NCI-H510A treated with DMSO at 0.1 percent for 48 hours (cell line): ENCODE results near the gene POU3F1.

Source experiments
- DNase-seq: peaks from one replicate; lab custom pipeline; 2025; lab: John Stamatoyannopoulos, UW

Gene POU3F1

DNA sequence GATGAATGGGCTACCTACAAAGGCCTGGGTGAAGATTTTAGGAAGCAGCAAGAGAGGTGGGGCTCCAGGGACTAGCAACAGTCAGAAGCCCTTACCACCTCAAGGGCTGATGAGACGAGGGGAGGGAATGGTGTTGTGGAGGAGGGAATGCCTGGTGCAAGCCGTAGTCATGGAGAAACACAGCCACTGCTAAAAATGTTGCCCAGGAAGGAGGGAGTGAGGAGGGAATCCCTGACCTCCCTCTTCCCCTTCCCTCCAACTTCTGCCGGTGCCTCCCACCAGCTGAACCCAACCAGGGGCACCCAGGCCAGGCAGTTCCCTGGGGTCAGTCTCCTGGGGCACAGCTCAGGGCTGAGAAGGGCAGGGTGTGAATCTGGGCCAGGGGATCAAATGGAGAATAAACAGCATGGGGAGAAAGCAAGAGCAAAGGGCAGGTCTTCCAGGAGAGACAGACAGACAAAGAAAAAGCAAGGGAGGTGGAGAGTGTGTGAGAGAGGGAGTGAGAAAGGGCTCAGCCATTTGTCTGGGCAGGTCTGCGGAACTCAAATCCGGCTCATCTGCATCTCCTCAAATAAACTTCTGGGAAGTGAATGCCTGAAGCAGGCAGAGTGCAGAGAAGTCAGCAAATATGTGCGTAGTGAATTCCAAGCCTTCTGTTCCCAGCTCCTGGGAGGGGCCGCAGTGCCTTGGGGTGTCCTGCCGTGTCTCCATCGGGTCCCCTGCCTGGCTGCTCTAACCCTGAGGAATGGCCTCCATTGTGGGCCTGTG is 27.1 kb upstream of the POU3F1 start:
- peak; percentile 71 for DNase-seq

GRCh38 chr1:38072858-38073257 is 26.3 kb upstream of the POU3F1 start:
- DNase-seq: no peak

GRCh38 chr1:38071312-38072256 is 25.0 kb upstream of the POU3F1 start:
- no peak for DNase-seq

- no peak for DNase-seq
Observed at GRCh38 chr1:38068980-38069340, 22.4 kb upstream of the POU3F1 start.

DNA sequence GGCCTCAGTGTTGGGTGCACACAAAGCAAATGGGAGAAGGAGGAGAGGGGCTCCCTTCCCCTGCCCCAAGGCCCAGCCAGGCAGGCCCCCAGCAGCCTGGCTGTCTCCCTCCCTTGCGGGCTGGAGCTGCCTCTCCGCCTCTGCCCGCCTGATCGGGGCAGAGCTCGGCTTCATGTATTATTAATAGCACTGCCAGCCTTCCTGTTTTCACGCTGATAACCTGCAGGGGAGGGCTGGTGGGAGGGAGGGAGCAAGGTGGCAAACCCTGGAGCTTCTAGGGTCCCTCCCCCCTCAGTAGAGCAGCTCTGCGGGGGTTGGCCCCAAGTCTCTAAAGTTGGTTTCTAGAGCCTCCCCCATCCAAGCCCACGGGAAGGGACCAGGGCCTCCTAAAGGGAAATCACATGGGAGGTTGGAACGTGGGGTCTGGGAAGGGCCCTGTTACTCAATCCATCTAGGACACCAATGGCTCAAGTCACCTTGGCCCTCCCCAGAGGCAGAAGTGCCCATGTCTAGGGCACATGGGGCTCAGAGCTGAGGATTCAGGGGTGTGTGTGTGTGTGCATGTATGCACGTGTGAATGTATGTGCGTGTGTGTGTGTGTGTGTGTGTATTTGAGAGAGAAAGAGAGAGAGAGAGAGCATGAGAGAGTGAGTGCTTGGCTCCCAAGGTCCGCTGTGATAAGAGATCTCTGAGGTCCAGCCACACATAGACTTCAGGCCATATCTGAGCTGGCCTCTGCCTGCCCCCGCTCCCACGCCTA is 21.8 kb upstream of the POU3F1 start:
- DNase-seq: no peak

DNA sequence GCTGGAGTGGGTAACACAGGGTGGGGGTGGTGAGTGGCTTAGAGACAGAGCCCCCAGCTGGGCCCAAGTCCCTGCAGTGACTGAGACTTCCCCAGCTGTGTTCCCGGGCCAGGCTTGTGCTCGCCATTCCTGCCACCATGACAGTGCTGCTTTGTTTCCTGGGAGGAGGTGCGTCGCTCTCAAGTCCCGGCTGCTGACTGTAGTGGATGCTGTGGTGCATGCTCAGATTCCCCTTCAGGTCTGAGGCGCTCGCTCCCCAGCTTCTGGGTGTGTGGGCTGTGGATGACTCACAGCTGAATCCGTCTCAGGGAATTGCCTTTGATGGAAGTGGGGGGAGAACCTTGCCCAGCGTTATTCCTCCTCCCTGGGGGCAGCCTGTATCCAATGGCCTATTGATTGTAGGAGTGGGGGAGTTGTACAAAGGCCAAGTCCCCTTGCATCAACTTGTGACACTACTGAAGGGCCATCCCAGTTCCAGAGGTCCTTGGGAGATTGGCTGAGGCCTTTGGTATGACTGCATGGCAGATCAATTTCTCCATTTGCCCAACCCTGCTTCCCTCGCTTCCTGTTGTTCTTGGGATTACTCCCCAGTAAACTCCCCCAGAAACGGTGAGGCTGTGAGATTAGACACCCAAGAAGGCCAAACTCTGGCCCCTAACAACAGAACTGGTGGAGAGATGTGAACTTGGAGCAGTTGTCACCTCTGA is 17.8 kb upstream of the POU3F1 start:
- no peak for DNase-seq

DNA sequence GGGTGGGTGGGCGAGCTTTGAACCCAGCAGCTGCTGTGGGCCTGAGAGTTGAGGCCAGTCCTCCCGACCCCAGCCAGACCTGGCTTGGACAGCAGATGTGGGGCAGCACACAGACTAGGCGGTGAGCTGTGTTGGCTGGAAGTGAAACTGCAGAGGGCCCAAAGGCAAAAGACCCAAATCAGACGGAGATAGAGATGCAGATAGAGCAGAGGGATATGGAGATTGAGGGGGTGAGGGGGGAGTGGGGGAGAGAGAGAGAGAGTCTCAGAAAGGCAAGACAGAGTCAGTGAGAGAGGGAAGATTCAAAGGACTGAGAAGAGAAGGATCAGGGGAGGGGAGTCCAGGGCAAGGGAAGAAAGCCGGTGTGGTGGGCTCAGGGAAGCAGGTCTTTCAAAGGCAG is 17.0 kb upstream of the POU3F1 start:
- no peak for DNase-seq

DNA sequence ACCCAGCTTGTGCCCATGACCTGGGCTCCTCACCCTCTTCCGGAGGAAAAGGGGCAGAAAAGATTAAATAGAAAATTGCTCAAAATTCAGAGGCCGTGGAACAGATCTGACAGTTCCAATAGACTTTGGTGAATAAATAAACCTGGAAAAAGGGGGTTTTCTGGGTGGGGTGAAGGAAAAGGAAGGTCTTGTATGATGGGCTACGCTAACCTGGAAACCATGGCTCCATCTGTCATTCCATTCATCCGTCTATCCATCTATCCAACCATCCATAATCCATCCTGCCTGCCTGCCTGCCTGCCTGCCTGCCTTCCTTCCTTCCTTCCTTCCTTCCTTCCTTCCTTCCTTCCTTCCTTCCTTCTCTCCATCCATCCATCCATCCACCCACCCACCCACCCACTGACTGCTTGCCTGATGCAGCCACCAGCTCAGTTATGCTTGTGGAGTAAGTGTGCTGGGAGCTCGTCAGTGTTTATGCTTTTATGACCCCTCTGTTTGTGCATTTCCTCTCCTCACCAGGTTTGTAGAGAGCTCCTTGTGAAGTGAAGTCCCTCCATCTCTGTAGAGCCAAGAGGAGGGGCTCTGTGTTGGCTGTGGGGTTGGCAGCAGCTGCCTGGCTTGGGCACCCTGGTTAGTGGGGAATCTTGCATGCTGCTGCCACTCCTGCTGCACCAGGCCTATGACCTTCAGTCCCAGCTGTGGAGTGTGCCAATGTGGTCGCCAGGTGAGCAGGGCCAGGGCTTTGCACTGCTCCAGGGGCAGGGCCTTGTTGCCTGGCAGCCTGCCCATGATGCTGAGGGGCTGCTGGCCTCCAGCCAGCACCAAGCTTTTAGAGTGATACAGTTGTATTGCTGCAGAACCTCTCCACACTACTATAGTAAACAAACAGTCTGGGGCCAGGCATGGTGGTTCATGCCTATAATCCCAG is 16.0 kb upstream of the POU3F1 start:
- peak; percentile 100 for DNase-seq

DNA sequence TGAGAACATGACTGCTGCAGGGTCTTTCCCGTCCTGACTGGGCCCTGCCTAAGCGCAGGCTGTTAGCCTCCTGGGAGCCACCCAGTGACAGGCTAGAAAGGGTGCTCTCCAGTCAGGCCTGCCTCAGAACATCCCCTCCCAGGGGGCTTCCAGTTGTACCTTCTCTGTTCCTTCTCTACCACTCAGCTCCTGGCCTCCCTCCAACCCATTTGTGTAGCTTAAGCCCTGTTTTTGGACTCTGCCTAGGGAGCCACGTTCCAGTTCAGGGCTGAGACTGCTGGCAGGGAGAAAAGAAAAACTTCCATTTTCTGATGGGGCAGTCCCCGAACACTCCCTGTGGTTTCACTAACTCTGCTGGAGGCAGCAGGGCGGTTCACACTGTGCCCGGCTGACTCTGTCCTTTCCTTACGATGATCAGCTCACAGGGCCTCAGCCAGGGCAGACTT is 15.3 kb upstream of the POU3F1 start:
- DNase-seq: no peak

- no peak for DNase-seq
Observed at GRCh38 chr1:38061290-38061689, 14.7 kb upstream of the POU3F1 start.

DNA sequence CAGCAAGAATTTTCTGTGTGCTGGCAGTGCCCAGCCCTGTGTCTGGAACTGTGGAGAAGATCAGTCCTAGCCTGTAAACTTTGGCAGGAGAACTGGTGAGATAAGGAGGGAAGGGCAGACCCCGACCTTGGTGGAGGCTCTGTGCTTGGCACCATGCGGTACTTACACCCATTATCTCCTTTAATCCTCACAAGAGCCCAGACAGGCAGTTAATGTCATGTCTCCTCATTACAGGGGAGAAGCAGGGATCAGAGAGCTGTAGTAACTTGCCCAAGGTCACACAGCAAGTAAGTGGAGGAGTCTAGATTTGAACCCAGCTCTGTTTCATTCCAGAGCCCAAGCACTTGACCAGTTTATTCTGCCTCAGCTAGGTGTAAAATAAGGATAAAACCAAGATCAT is 13.9 kb upstream of the POU3F1 start:
- DNase-seq: no peak

- no peak for DNase-seq
Observed at GRCh38 chr1:38059635-38060250, 13.2 kb upstream of the POU3F1 start.

DNA sequence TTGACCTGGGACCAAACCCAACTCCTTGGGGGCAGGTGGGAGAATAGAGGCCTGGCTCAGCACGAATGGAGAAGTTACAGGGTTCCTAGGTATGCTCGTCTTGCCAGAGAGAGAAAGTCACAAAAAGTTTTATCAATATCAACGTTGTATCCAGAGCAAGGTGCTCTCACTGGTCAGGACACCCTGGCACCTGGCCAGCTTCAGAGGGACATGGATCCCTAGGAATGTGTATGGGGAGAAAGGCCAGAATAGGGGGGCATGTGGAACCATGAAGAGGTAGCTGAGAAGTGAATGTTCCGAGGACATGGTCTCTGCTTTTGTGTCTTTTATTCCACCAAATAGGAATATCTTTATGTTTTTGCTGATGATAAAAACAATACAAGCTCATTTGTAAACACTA is 9.4 kb upstream of the POU3F1 start:
- no peak for DNase-seq

DNA sequence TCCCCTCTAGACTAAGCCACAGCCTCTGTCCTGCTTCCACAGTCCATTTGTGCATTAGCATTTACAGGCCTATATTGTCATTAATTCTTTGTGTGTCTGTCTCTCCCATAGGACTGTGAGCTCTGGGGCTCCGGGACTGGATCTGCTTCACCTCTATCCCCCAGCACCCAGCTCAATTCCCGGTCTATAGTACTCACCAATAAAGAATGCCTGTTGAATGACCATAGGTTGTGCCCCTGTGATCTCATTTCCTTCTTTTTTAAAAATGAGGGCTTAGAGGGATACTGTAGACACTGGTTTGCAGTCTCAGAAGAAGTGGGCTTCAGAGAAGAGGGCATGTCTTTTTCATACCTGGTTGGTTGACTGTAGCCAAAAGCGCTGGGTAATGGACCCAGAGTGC is 8.8 kb upstream of the POU3F1 start:
- no peak for DNase-seq

DNA sequence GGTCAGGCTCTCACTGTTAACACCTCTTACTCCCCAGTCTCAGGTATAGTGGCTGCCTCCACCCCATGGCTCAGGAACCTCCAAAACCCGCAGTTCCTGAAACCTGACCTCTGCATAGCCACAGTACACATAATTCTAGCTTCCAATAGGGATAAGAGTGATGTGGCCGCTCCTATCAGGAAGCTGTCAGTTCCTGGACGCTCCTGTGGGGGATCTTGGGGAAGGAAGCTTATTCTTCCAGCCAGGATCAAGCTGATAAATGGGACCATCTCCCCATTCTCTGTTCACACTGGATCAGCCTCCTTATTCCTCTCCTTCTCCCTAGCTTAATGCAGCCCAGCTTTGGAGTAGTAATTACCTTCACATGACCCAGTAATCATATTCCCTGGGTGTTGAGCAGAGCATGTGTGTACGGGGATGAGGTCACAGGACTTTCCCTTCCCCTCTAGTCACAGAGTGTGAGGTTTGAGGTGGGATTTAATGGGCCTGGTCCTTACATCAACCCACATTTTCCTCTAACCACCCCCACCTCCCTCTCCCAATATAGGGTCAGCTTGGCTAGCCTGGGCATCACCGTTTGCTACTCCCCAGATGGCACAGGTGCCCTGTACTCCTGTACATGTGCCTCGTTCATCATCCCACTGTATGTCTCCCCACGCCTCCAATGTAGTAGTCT is 7.0 kb upstream of the POU3F1 start:
- DNase-seq: peak; percentile 99

DNA sequence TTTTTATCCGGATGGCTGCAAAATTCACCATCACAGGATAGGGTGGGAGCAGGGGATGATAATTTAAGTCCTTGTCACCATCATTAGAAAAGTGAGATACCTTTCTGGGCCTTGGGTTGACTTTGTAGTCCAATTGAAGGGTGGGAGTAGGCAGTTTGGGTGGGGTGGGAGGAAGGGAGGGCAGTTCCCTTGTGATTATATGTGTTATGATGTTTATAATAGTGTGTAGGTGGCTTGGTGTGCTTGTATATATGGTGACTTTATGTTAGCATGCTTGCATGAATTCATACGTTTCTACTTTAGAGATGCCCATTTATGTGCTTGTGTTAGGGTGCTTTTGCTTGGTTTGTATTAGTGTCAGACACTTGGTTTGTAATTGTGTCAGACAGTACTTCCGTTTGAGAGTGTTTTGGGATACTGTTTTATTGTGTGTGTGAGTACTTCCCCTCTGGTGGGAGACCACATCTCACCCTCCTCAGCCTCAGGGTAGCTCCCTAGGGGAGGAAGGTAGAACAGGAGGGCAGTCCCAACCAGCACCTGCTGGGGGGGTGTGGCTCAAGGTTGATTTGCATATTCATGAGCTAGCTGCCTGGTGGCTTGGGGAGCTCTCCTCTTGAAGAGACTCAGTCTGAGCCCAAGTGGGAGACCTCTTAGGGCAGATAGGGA is 6.3 kb upstream of the POU3F1 start:
- DNase-seq: peak; percentile 99

DNA sequence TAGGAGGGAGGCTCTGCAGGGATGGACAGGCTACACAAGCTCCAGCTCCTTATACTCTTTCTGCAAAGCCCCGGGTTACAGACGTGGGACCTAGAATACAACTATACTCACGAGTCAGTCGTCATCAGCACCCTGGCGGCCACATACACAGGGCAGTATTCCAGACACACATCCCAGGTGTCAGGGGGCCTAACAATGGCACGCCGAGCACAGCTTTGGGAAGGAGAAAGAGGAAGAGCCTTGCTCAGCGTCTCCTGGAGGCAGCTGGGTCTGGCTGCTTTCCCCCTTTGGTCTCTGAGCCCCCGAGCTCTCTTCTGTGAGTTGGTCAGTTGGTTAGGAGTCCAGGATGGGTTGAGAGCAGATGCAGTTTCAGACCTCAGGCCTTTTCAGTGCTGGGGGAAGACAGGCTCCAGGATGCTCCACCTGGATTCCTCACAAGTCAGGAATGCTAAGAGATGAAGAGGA is 4.5 kb upstream of the POU3F1 start:
- DNase-seq: no peak

DNA sequence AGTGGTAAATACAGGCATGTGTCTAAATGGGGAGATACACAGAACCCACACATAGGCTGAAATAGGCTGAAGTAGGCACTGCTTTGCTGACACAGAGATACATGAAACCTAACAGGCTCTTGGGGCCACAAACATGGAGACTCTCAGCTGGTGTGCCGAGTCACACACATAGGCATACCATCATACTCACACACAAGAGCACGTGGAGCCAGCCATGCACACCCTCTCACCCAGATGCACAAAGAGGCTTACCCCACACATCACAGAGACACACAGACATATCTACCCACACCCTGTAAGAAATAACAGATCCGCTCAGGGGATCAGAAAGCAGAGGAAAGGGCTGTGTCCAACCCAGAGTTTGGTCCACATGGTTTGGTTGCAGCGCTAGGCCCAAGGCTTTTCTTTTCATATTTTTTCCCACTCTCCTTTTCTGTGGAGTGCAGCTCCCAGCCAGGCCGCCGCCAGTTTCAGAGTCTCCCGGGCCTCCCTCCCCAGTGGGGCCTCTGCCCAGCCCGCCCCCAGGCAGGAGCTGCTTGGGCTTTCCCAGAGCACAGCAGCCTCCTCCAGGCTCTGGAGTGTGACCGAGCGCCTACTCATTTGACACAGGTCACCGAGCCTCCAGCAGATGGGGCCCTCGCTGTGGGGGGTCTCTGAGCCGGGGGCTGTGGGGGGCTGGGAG is 3.9 kb upstream of the POU3F1 start:
- DNase-seq: no peak
